Pancreas (tissue), 10 donors: Measurements from ENCODE around the gene SCD5. TPM values are rescaled to one million over a fixed set of nuclear protein-coding genes. Genes with fewer than 3 reads are reported as not detected.
A peak's percentile ranks its signal among the peaks of the same experiment; 100 is the strongest.

Experiments
- ATAC-seq, 4 donors: fragments of 200-7000 bp; cut with Tn5 transposase; one replicate each; pipeline versions ENCODE4 v1.8.0 to v1.9.1; 2020; ENCODE audit warnings: mild to moderate bottlenecking in 4 of 4, moderate library complexity in 4 of 4
- DNase-seq, 6 donors: peaks; one replicate each; pipeline ENCODE4 v3.0.0-alpha.2; 2020
- FAIRE-seq: peaks from 2 replicates; lab custom pipeline; 2012; peaks lifted over from hg19 to GRCh38; lab: Jason Lieb, UNC
- H3K27ac ChIP-seq, 4 donors: fragments of 200-600 bp; sonication (generic); 1 replicate in 3 of 4; 2 replicates in 1 of 4; pipeline versions ENCODE4 v1.5.0 to v1.8.0; 2020
- H3K27me3 ChIP-seq, 4 donors: fragments of 200-600 bp; one replicate each; pipeline ENCODE4 v1.8.0; 2021
- H3K36me3 ChIP-seq, 3 donors: fragments of 200-600 bp; sonication (generic) in 1 of 3; one replicate each; pipeline versions ENCODE4 v1.5.0 to v1.8.0; 2020 to 2021
- H3K4me1 ChIP-seq, 3 donors: fragments of 200-600 bp; one replicate each; pipeline ENCODE4 v1.8.0; 2021
- H3K4me3 ChIP-seq, 4 donors: fragments of 200-600 bp; sonication (generic) in 2 of 4; one replicate each; pipeline versions ENCODE4 v1.5.0 to v1.8.0; 2020 to 2021
- H3K9me3 ChIP-seq, 4 donors: fragments of 200-600 bp; one replicate each; pipeline ENCODE4 v1.8.0; 2021
- WGBS, 2 donors: extraction: QIAGEN DNeasy Blood & Tissue Kit; methylation state at CpG; one replicate each; pipeline ENCODE4 v1.1.7; 2013; 5-methylcytosine and 5-hydroxymethylcytosine counted together
- intact Hi-C, 3 donors: fragments of 100-400 bp; cut with DNase I; formaldehyde crosslinking; loops; one replicate each; pipeline versions ENCODE4 v1.11.1 to v1.14.2; 2022
- polyA plus RNA-seq, 2 donors: library from polyadenylated mRNA; stranded (reverse); fragments of 200-250 nt; gene quantifications; one replicate each; pipeline ENCODE4 v1.2.3, GENCODE V29; 2013
- total RNA-seq, 6 donors: library from RNA; stranded (reverse); fragmentation: NEBNext Ultra II Directional in 4 of 6; extraction: Animal tissue kit (Norgen Biotek cat#: 25700) in 4 of 6; gene quantifications; one replicate each; pipeline versions ENCODE4 v1.2.1 to v1.2.4, GENCODE V29; 2021 to 2023
- TF ChIP-seq, protein P1 (sequence below), 4 donors: fragments of 200-600 bp; sonication (generic) in 3 of 4; IDR thresholded peaks; one replicate each; pipeline versions ENCODE4 v1.5.0 to v1.8.0; 2021; ENCODE audit warnings: antibody characterized with exemption in 4 of 4
- donor health status: healthy with polysubstance abuse.
- donor health status: DM: no; HTN: no; CAD: no; lungs with moderate emphysema.
- donor health status: DM: no; HTN: no; CAD: no.
- donor health status: control.
- donor health status: control.
- donor health status: Bipolar disorder and iron deficiency.
- donor health status: DM: yes; HTN: yes; CAD: no.
- donor health status: DM: no; HTN: no; CAD: no.
- donor health status: DM: no; HTN: no; CAD: no.
- donor health status: DM: yes; HTN: yes; CAD: no.

SCD5 gene
- total and polyA plus RNA-seq, 8 donors: 19.1 to 58.3 (median 31.3) TPM

DNA sequence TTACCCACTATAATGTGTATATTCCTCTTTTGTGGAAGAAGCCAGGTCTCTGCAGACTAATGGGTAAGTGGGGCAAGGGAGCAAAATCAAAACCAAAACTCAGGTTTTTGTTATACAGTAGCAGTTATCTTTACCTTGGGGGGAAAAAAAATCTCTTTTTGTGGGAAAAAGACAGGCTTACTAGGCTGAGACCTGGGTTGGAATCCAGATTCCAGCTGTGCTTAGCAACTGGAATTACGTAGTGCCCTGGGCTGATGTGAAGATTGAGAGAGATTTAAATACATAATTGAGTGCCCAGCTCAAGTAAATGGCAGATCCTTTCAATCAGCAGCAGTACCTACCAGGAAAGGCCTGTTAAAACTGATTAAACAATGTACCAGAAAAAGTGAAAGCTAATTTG lies 15.4 kb upstream of the SCD5 start:
- intact Hi-C loops: no loop called here
- FAIRE-seq (no peak), ATAC-seq (no peak), DNase-seq (no peak)
- H3K4me1 ChIP-seq: peaks cover 0 to 16% (median 6%) of the 10 kb centered on the region in 3 donors
- WGBS, 2 donors: 75 to 85% methylated on average over 1 of the region's 1 CpG
- H3K9me3 ChIP-seq: no peaks in the 10 kb centered on the region
- TF ChIP-seq, protein P1, sequence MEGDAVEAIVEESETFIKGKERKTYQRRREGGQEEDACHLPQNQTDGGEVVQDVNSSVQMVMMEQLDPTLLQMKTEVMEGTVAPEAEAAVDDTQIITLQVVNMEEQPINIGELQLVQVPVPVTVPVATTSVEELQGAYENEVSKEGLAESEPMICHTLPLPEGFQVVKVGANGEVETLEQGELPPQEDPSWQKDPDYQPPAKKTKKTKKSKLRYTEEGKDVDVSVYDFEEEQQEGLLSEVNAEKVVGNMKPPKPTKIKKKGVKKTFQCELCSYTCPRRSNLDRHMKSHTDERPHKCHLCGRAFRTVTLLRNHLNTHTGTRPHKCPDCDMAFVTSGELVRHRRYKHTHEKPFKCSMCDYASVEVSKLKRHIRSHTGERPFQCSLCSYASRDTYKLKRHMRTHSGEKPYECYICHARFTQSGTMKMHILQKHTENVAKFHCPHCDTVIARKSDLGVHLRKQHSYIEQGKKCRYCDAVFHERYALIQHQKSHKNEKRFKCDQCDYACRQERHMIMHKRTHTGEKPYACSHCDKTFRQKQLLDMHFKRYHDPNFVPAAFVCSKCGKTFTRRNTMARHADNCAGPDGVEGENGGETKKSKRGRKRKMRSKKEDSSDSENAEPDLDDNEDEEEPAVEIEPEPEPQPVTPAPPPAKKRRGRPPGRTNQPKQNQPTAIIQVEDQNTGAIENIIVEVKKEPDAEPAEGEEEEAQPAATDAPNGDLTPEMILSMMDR (IDR thresholded peaks at IDR 0.05): no peak
- no peak overlapping the region for H3K4me3 ChIP-seq
- peaks cover 4 to 22% (median 19%) of the 10 kb centered on the region in 3 donors for H3K36me3 ChIP-seq
- no peak overlapping the region for H3K27ac ChIP-seq
- H3K27me3 ChIP-seq: no peaks in the 10 kb centered on the region

DNA sequence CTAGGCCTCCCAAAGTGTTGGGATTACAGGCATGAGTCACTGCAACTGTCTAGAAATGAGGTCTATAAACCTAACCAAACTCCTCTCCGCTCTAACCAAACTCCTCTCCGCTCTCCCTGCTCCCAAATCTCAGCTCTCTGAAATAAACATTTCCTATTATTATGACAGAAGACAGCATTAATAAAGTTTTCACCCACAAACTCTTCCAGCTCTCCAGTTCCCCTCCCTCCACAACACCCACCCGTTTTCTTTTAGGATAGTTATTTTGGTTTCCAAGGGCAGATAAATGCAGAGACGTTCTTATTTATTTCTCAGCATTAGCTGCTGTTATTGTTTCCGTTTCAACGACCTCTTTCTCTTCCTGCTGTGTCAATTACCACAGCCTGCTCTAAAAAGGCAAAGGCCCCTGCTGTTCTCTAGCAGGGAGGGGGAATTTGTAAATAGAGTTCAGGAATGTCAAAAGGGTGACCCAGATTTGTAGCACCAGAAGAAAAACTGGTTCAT lies 13.3 kb upstream of the SCD5 start:
- ATAC-seq: peak; percentile 16 to 71 (median 50)
- Histone ChIP-seq H3K9me3 (no peaks in the 10 kb centered on the region), H3K27ac (peak overlapping the region in 3 of 4 donors; percentile 13 to 55 (median 50)), H3K36me3 (peaks cover 0 to under 1% (median under 1%) of the 10 kb centered on the region in 3 donors), H3K4me3 (no peak overlapping the region), H3K27me3 (no peaks in the 10 kb centered on the region), H3K4me1 (peaks cover 0 to 16% (median 6%) of the 10 kb centered on the region in 3 donors)
- intact Hi-C loops: no loop called here
- 28% methylated on average over 6 of the region's 6 CpGs for WGBS, 2 donors
- TF ChIP-seq, protein P1 (IDR thresholded peaks at IDR 0.05): no peak
- DNase-seq: no peak
- no peak for FAIRE-seq

DNA sequence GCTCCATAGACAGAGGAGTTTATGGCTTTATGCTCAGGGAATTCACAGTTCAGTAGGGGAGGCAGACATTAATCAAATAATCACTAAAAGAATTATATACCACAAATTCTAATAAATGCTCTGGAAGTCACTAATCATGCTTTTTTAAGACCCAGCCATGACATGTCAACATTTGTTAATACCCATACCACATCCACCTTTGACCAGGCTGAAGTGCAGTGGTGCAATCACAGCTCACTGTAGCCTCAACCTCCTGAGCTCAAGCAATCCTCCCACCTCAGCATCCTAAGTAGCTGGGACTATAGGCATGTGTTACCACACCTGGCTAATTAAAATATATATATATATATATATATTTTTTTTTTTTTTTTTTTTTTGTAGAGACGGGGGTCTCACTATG lies 12.8 kb upstream of the SCD5 start:
- H3K27ac ChIP-seq: no peak overlapping the region
- no peaks in the 10 kb centered on the region for H3K36me3 ChIP-seq
- H3K4me3 ChIP-seq: no peak overlapping the region
- no peak for DNase-seq
- H3K9me3 ChIP-seq: no peaks in the 10 kb centered on the region
- no peak for ATAC-seq
- no peak for FAIRE-seq
- peaks cover 0 to 16% (median 6%) of the 10 kb centered on the region in 3 donors for H3K4me1 ChIP-seq
- intact Hi-C loops: no loop called here
- H3K27me3 ChIP-seq: no peaks in the 10 kb centered on the region
- 44 to 60% methylated on average over 1 of the region's 1 CpG for WGBS, 2 donors
- TF ChIP-seq, protein P1 (IDR thresholded peaks at IDR 0.05): no peak

DNA sequence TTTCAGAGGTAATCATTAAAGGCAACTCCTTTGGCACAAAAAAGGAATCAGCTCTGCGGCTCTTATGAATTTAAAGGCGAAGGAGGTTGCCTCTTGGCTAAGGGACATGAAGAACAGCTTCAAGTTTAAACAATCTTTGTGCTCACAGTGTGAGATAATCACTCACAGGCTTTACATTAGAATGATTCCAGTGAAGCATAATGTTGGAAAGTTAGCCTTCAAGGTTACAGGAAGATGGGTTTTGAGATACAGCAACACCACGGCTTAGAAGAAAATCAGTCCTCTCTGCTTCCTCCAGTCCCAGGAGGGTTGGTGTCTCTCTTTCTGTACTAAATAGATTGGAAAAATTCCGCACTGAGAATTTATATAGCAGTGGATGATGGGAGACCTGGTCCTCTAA lies 11.6 kb upstream of the SCD5 start:
- no peaks in the 10 kb centered on the region for H3K27me3 ChIP-seq
- ATAC-seq (peak in 1 of 4 donors; percentile 9), FAIRE-seq (no peak), DNase-seq (no peak)
- intact Hi-C loops: no loop called here
- TF ChIP-seq, protein P1 (IDR thresholded peaks at IDR 0.05): no peak
- peaks cover 0 to 16% (median 6%) of the 10 kb centered on the region in 3 donors for H3K4me1 ChIP-seq
- no peaks in the 10 kb centered on the region for H3K36me3 ChIP-seq
- 26 to 28% methylated on average over 4 of the region's 4 CpGs for whole genome bisulfite sequencing, 2 donors
- H3K4me3 ChIP-seq: no peak overlapping the region
- no peak overlapping the region for H3K27ac ChIP-seq
- H3K9me3 ChIP-seq: no peaks in the 10 kb centered on the region

DNA sequence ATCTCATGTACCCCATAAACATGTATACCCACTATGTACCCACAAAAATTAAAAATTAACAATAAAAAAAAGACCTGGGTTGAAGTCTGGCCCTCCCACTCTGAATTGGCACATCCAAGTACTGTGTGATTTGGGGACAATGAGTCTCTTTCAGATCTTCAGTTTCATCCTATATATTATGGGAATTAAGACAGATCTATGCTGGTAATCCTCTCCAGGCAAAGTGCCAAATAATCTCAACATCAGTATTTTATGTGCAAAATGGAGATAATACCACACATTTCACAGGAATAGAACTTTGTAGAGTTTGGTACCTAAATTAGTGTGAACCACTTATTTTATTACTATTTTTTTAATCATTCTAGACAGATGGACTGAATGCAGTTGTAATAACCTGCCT lies 11.0 kb upstream of the SCD5 start:
- H3K36me3 ChIP-seq: no peaks in the 10 kb centered on the region
- intact Hi-C loops: no loop called here
- H3K27ac ChIP-seq: no peak overlapping the region
- peaks cover 0 to 16% (median 6%) of the 10 kb centered on the region in 3 donors for H3K4me1 ChIP-seq
- FAIRE-seq (no peak), ATAC-seq (no peak), DNase-seq (no peak)
- no peak overlapping the region for H3K4me3 ChIP-seq
- TF ChIP-seq, protein P1 (IDR thresholded peaks at IDR 0.05): no peak
- H3K27me3 ChIP-seq: no peaks in the 10 kb centered on the region
- H3K9me3 ChIP-seq: no peaks in the 10 kb centered on the region
